Measurements from ENCODE around the gene TUBD1.
"Not testable (repeated sequence)": the region's sequence is repeated elsewhere in the genome, so short reads cannot be mapped to it uniquely, and the experiment has no call there.

- not testable (repeated sequence) for TF ChIP-seq CTCF, POLR2A (IDR thresholded peaks at IDR 0.05)
Observed at GRCh38 chr17:59841882-59842263, 50.9 kb downstream of the TUBD1 start.

All from suprapubic skin (tissue), 3 donors.